IMR-90 (cell line): ENCODE data around the gene DDX10.

Source experiments
- CTCF ChIP-seq: conservative IDR thresholded peaks from 2 replicates; pipeline ENCODE4 v1.5.1; 2012; ENCODE audit warnings: mild to moderate bottlenecking, low read depth, low read length, improper control_type of control experiment
- ELK1 ChIP-seq: fragments of 150-350 bp; IDR thresholded peaks from 2 replicates; pipeline ENCODE4 v1.6.1; 2016; ENCODE audit warnings: low read depth, mild to moderate bottlenecking, low read length, moderate library complexity, borderline replicate concordance
- MXI1 ChIP-seq: IDR thresholded peaks from 2 replicates; pipeline ENCODE4 v1.6.1; 2012; ENCODE audit warnings: low read depth, mild to moderate bottlenecking, low read length, moderate library complexity, borderline replicate concordance
- NFE2L2 ChIP-seq: fragments of 150-350 bp; IDR thresholded peaks from 2 replicates; pipeline ENCODE4 v1.6.1; 2016; ENCODE audit warnings: low read depth, mild to moderate bottlenecking, low read length
- POLR2A ChIP-seq: IDR thresholded peaks from 2 replicates; pipeline ENCODE4 v1.6.1; 2012; ENCODE audit warnings: mild to moderate bottlenecking, low read depth, low read length
- RAD21 ChIP-seq: IDR thresholded peaks from 2 replicates; pipeline ENCODE4 v1.6.1; 2012; ENCODE audit warnings: low read length, improper control_type of control experiment
- RCOR1 ChIP-seq: IDR thresholded peaks from 2 replicates; pipeline ENCODE4 v1.6.1; 2012; ENCODE audit warnings: mild to moderate bottlenecking, low read length, improper control_type of control experiment; ENCODE audit not compliant: insufficient replicate concordance
- RFX5 ChIP-seq: IDR thresholded peaks from 2 replicates; pipeline ENCODE4 v1.8.0; 2012; ENCODE audit warnings: low read depth, mild to moderate bottlenecking, low read length, moderate library complexity

GRCh38 chr11:108866781-108867180 lies 201.9 kb downstream of the DDX10 start:
- TF ChIP-seq CTCF: no peak
- TF ChIP-seq ELK1: no peak
- no peak for TF ChIP-seq RFX5
- TF ChIP-seq POLR2A: no peak
- no peak for TF ChIP-seq RCOR1
- no peak for TF ChIP-seq RAD21
- no peak for TF ChIP-seq MXI1
- TF ChIP-seq NFE2L2: no peak
